ENCODE measurements around the gene SMTN.
A peak's percentile ranks its signal among the peaks of the same experiment; 100 is the strongest.

SMTN gene

DNA sequence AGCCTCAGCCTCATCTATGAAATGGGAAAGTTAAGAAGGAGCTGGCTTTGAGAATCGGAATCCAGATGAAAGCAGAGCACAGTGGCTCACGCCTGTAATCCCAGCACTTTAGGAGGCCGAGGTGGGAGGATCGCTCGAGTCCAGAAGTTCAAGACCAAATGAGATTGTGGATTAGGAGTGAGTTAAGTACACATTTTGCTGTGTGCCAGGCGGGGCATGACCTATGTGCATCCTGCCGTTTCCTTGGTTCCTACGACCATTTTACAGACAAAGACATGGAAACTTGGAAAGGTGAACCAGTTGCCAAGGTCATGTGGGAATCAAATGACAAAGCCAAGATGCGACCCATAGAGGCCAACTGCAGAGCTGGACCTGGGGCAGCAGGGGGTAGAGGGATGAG is 55.0 kb downstream of the SMTN start:
- peak; percentile 16 for DNase-seq (ENCODE audit: low spot score)
- TF ChIP-seq, protein P1, sequence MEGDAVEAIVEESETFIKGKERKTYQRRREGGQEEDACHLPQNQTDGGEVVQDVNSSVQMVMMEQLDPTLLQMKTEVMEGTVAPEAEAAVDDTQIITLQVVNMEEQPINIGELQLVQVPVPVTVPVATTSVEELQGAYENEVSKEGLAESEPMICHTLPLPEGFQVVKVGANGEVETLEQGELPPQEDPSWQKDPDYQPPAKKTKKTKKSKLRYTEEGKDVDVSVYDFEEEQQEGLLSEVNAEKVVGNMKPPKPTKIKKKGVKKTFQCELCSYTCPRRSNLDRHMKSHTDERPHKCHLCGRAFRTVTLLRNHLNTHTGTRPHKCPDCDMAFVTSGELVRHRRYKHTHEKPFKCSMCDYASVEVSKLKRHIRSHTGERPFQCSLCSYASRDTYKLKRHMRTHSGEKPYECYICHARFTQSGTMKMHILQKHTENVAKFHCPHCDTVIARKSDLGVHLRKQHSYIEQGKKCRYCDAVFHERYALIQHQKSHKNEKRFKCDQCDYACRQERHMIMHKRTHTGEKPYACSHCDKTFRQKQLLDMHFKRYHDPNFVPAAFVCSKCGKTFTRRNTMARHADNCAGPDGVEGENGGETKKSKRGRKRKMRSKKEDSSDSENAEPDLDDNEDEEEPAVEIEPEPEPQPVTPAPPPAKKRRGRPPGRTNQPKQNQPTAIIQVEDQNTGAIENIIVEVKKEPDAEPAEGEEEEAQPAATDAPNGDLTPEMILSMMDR (IDR thresholded peaks at IDR 0.05; ENCODE audit: borderline replicate concordance, control extremely low read depth, extremely low read depth, insufficient read depth, missing control alignments): no peak
- in situ Hi-C loops (cut with MboI; ENCODE audit: low sequenced_read_pairs, unreplicated experiment): no loop called here

DNA sequence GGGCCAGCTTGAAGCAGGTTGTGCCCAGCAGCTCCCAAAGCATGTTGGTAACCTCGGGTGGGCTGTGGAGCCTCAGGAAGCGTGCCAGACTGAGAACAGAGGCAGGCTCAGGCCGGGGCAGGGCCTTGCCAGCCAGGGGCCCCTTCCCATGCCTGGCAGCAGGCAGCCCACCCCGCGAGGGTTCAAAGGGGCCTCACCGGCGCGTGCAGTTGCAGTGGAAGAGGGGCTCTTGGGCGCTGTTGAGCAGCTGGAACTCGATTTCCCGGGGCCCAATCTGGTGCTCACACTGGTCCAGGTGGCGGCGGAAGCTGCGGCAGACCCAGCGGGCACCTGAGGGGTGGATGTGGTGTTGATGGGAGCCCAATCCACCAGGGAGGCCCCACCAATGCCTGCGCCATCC is 55.6 kb downstream of the SMTN start:
- DNase-seq (ENCODE audit: low spot score): peak; percentile 15
- in situ Hi-C loops (cut with MboI; ENCODE audit: low sequenced_read_pairs, unreplicated experiment): no loop called here
- TF ChIP-seq, protein P1 (IDR thresholded peaks at IDR 0.05; ENCODE audit: borderline replicate concordance, control extremely low read depth, extremely low read depth, insufficient read depth, missing control alignments): no peak

DNA sequence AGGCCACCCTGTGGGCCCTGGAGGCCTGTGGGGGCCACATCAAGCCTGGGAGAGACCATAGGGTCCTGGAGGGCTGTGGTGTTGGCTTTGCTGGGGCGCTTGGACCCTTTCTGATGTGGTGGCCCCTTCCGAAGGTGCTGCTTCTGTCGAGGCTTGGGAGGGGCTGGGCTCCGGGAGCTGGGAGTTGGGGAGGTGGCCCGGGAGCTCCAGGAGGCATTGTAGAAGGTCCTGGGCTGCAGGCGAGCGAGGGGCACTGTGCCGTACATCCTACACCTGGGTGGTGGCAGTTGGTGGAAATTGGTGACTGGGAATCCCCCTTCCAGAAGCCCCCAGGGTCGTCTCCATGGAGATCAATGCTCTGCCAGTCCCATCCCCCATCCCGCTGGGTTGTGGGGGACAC is 56.6 kb downstream of the SMTN start:
- in situ Hi-C loops (cut with MboI; ENCODE audit: low sequenced_read_pairs, unreplicated experiment): no loop called here
- TF ChIP-seq, protein P1 (IDR thresholded peaks at IDR 0.05; ENCODE audit: borderline replicate concordance, control extremely low read depth, extremely low read depth, insufficient read depth, missing control alignments): no peak
- DNase-seq (ENCODE audit: low spot score): peak; percentile 21

DNA sequence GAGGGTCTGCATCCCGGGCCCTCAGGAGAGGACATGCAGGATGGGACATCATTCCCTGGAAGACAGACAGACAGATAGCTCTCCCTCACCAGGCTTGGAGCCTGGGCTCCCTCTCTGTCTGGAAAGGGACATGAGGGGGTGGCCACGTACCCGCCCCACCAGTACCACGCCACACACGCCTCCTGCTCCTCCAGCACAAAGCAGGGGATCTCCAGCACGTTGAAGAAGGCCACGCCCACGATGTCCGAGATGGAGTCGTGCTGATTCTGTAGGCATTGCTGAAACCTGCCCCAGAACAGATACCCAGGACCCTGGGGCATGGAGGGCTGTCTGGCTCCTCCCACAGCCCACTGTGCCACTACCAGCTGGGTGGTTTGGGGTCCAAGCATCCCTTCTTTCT is 57.0 kb downstream of the SMTN start:
- in situ Hi-C loops (cut with MboI; ENCODE audit: low sequenced_read_pairs, unreplicated experiment): no loop called here
- TF ChIP-seq, protein P1 (IDR thresholded peaks at IDR 0.05; ENCODE audit: borderline replicate concordance, control extremely low read depth, extremely low read depth, insufficient read depth, missing control alignments): no peak
- peak; percentile 23 for DNase-seq (ENCODE audit: low spot score)

DNA sequence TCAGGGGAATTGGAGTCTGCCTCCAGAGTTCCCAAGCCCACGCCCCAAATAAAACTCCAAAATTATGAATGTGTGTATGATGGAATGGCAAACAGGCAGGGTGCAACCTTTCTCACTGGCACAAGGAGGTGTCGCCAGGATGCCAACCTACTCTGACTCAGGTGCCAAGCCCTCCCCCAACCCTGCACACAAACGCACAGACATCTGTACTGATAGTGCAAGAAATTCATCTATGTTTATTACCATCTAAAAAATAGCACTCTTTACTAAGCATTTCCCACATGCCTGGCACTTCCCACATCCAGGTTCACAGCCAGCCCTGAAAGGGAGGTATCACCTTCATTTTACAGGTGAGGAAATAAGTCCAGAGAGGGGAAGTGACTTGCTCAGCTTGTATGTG is 57.9 kb downstream of the SMTN start:
- TF ChIP-seq, protein P1 (IDR thresholded peaks at IDR 0.05; ENCODE audit: borderline replicate concordance, control extremely low read depth, extremely low read depth, insufficient read depth, missing control alignments): no peak

DNA sequence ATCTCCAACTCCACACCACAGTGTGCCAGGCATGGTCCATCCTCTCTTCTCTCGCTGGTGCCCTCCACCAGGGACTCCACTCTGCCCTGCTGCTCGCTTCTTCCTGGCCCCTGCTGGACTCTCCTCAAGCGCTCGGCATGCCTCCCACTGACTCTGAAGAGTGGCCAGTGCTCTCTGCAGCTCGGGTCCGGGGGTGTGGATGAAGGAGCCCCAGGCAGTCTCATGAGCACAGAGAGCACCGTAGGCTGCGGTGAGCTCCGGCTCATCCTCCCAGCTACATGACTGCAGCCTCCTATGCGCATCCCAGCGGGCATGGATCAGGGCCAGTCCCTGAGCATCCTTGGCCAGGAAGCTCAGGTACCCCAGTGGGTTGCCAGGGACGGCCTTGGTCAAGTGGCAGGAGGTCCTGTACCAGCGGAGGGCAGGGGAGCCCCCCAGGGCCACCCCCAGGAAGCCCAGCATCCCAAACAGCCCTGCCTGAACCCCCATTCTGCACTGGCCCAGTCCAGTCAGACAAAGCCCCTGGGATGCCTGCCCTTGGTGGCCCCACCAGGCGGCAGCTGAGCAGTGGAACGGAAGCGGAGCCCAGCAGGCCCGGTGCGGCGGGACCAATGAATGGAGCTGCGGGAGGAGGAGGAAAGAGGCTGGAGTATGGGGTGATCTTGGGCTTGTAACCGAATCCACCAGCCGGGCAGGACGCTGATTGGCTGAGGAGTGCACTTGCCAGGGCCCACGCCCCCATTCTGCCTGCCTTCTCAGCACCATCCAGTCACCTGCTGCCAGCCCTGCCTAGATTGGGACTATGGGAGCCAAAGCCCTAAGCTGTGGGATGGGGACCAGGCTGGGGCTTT is 59.0 kb downstream of the SMTN start, which contains the start of gene PLA2G3:
Gene PLA2G3 (minus strand): TSS at position 643 of the 851 bp plus-strand sequence. CDS start 154 bp downstream, at position 489.
- in situ Hi-C loops (cut with MboI; ENCODE audit: low sequenced_read_pairs, unreplicated experiment): no loop called here
- TF ChIP-seq, protein P1 (IDR thresholded peaks at IDR 0.05; ENCODE audit: borderline replicate concordance, control extremely low read depth, extremely low read depth, insufficient read depth, missing control alignments): no peak
- peak; percentile 26 for DNase-seq (ENCODE audit: low spot score)

More for the DNA sequence above, 57.9 kb downstream of the SMTN start:
- no peak for DNase-seq (ENCODE audit: low spot score)
- in situ Hi-C loops (cut with MboI; ENCODE audit: low sequenced_read_pairs, unreplicated experiment): no loop called here

Data from GM13976 (cell line).